Neural progenitor cell (in vitro differentiated cells): ENCODE measurements around the gene C22orf15. TPM values are rescaled to one million over a fixed set of nuclear protein-coding genes. Genes with fewer than 3 reads are reported as not detected.

Experiments used
- DNase-seq: peaks from one replicate; pipeline ENCODE4 v3.0.0-alpha.2; 2016; ENCODE audit warnings: low spot score
- H2AFZ ChIP-seq: fragments of 200-600 bp; sonication (generic); replicated peaks from 2 replicates; pipeline ENCODE4 v1.6.1; 2016; ENCODE audit warnings: antibody characterized with exemption
- H3F3A ChIP-seq: fragments of 200-600 bp; sonication (generic); 2 replicates; pipeline ENCODE4 v1.6.1; 2016; ENCODE audit warnings: antibody characterized with exemption, low read depth
- H3K27ac ChIP-seq: fragments of 200-600 bp; sonication (generic); 2 replicates; pipeline ENCODE4 v1.5.1; 2016; ENCODE audit warnings: mild to moderate bottlenecking
- H3K27me3 ChIP-seq: fragments of 200-600 bp; sonication (generic); 2 replicates; pipeline ENCODE4 v1.6.1; 2016; ENCODE audit warnings: mild to moderate bottlenecking, moderate library complexity
- H3K36me3 ChIP-seq: fragments of 200-600 bp; sonication (generic); 2 replicates; pipeline ENCODE4 v1.5.1; 2016
- H3K4me1 ChIP-seq: fragments of 200-600 bp; sonication (generic); 2 replicates; pipeline ENCODE4 v1.6.1; 2016; ENCODE audit warnings: mixed run types
- H3K4me2 ChIP-seq: fragments of 200-600 bp; sonication (generic); 2 replicates; pipeline ENCODE4 v1.6.1; 2016
- H3K4me3 ChIP-seq: fragments of 200-600 bp; sonication (generic); 2 replicates; pipeline ENCODE4 v1.5.1; 2016
- H3K79me2 ChIP-seq: fragments of 200-600 bp; sonication (generic); 2 replicates; pipeline ENCODE4 v1.6.1; 2016; ENCODE audit warnings: low read depth
- H3K9ac ChIP-seq: fragments of 200-600 bp; sonication (generic); 2 replicates; pipeline ENCODE4 v1.6.1; 2016
- H3K9me3 ChIP-seq: fragments of 200-600 bp; sonication (generic); 2 replicates; pipeline ENCODE4 v1.5.1; 2016; ENCODE audit warnings: low read depth
- H4K20me1 ChIP-seq: fragments of 200-600 bp; sonication (generic); 2 replicates; pipeline ENCODE4 v1.6.1; 2016; ENCODE audit warnings: low read depth
- H3K27ac Mint-ChIP-seq: 3 replicates; pipeline ENCODE4 v1.8.0; 2021; ENCODE audit warnings: mixed read lengths
- H3K27me3 Mint-ChIP-seq: 2 replicates; pipeline ENCODE4 v1.8.0; 2022; ENCODE audit warnings: low read depth, mild to moderate bottlenecking, inconsistent platforms, moderate library complexity, mixed read lengths; ENCODE audit not compliant: insufficient read depth
- H3K36me3 Mint-ChIP-seq: 3 replicates; pipeline ENCODE4 v1.8.0; 2021; ENCODE audit warnings: mixed read lengths
- H3K4me1 Mint-ChIP-seq: 3 replicates; pipeline ENCODE4 v1.8.0; 2021; ENCODE audit warnings: mixed read lengths
- H3K4me3 Mint-ChIP-seq: 3 replicates; pipeline ENCODE4 v1.8.0; 2021; ENCODE audit warnings: mild to moderate bottlenecking, moderate library complexity, mixed read lengths
- H3K9me3 Mint-ChIP-seq: 3 replicates; pipeline ENCODE4 v1.8.0; 2020; ENCODE audit warnings: mixed read lengths
- CTCF ChIP-seq: fragments of 200-600 bp; sonication (generic); IDR thresholded peaks from 2 replicates; pipeline ENCODE4 v1.5.1; 2017; ENCODE audit warnings: antibody characterized with exemption, mild to moderate bottlenecking
- EZH2 ChIP-seq: fragments of 200-600 bp; sonication (generic); IDR thresholded peaks from 2 replicates; pipeline ENCODE4 v1.6.1; 2017; ENCODE audit warnings: antibody characterized with exemption, mild to moderate bottlenecking, moderate library complexity
- EZH2phosphoT487 ChIP-seq: fragments of 200-600 bp; sonication (generic); IDR thresholded peaks from 2 replicates; pipeline ENCODE4 v1.6.1; 2017; ENCODE audit warnings: antibody characterized with exemption
- total RNA-seq: library from RNA; depleted of rRNA; stranded (reverse); fragments of >200 nt; gene quantifications from 2 replicates; pipeline ENCODE4 v1.2.3, GENCODE V29; 2015; ENCODE audit warnings: low replicate concordance

The C22orf15 gene
- total RNA-seq, 1 donor from 2014 or later, result 0.56 TPM

GRCh38 chr22:23752090-23752691 is 10.6 kb upstream of the C22orf15 start:
- H3K4me3 Mint-ChIP-seq, result peak overlapping the region; percentile 87
- no peak for DNase-seq
- peaks cover 2% of the 10 kb centered on the region for H3K27me3 Mint-ChIP-seq
- no peaks in the 10 kb centered on the region for H3K27me3 ChIP-seq
- no peaks in the 10 kb centered on the region for H3K79me2 ChIP-seq
- H3K36me3 ChIP-seq, result no peaks in the 10 kb centered on the region
- peak overlapping the region; percentile 42 for H3K27ac Mint-ChIP-seq
- no peaks in the 10 kb centered on the region for H3K9me3 Mint-ChIP-seq
- no peak overlapping the region for H3K27ac ChIP-seq
- no peaks in the 10 kb centered on the region for H3K36me3 Mint-ChIP-seq
- no peaks in the 10 kb centered on the region for H3K9me3 ChIP-seq
- H3K9ac ChIP-seq, result no peak overlapping the region
- TF ChIP-seq EZH2, result no peak
- no peak for TF ChIP-seq CTCF
- TF ChIP-seq EZH2phosphoT487, result no peak
- H4K20me1 ChIP-seq, result no peaks in the 10 kb centered on the region
- H3K4me1 ChIP-seq, result peaks cover 7% of the 10 kb centered on the region
- H2AFZ ChIP-seq, result no peak overlapping the region
- peak overlapping the region; percentile 87 for H3K4me2 ChIP-seq
- H3K4me3 ChIP-seq, result peak overlapping the region; percentile 88
- peaks cover 15% of the 10 kb centered on the region for H3F3A ChIP-seq
- peaks cover 33% of the 10 kb centered on the region for H3K4me1 Mint-ChIP-seq

GRCh38 chr22:23752750-23753149 is 10.0 kb upstream of the C22orf15 start:
- H3K27me3 Mint-ChIP-seq, result peaks cover 2% of the 10 kb centered on the region
- peaks cover 7% of the 10 kb centered on the region for H3K4me1 ChIP-seq
- no peaks in the 10 kb centered on the region for H3K36me3 Mint-ChIP-seq
- no peak for TF ChIP-seq EZH2phosphoT487
- no peak for TF ChIP-seq EZH2
- no peak for TF ChIP-seq CTCF
- H2AFZ ChIP-seq, result no peak overlapping the region
- no peak for DNase-seq
- H3K9me3 ChIP-seq, result no peaks in the 10 kb centered on the region
- no peaks in the 10 kb centered on the region for H3K36me3 ChIP-seq
- H3K4me3 ChIP-seq, result no peak overlapping the region
- no peak overlapping the region for H3K27ac ChIP-seq
- H3K27ac Mint-ChIP-seq, result no peak overlapping the region
- H3K4me3 Mint-ChIP-seq, result peak overlapping the region; percentile 78
- H3K4me2 ChIP-seq, result no peak overlapping the region
- no peaks in the 10 kb centered on the region for H3K79me2 ChIP-seq
- H3K4me1 Mint-ChIP-seq, result peaks cover 33% of the 10 kb centered on the region
- no peaks in the 10 kb centered on the region for H4K20me1 ChIP-seq
- no peaks in the 10 kb centered on the region for H3K27me3 ChIP-seq
- H3K9me3 Mint-ChIP-seq, result no peaks in the 10 kb centered on the region
- peaks cover 15% of the 10 kb centered on the region for H3F3A ChIP-seq
- no peak overlapping the region for H3K9ac ChIP-seq

GRCh38 chr22:23753385-23753784 is 9.4 kb upstream of the C22orf15 start:
- H3K27me3 Mint-ChIP-seq, result peaks cover 2% of the 10 kb centered on the region
- Histone ChIP-seq H3F3A (peaks cover 18% of the 10 kb centered on the region), H3K4me3 (no peak overlapping the region), H3K4me2 (no peak overlapping the region), H3K27ac (no peak overlapping the region), H3K9me3 (no peaks in the 10 kb centered on the region), H3K36me3 (no peaks in the 10 kb centered on the region), H4K20me1 (no peaks in the 10 kb centered on the region), H3K4me1 (peaks cover 7% of the 10 kb centered on the region), H3K9ac (no peak overlapping the region), H2AFZ (no peak overlapping the region), H3K79me2 (no peaks in the 10 kb centered on the region), H3K27me3 (no peaks in the 10 kb centered on the region)
- no peaks in the 10 kb centered on the region for H3K36me3 Mint-ChIP-seq
- peak overlapping the region; percentile 66 for H3K27ac Mint-ChIP-seq
- no peak for TF ChIP-seq EZH2phosphoT487
- DNase-seq, result no peak
- no peaks in the 10 kb centered on the region for H3K9me3 Mint-ChIP-seq
- no peak overlapping the region for H3K4me3 Mint-ChIP-seq
- peaks cover 33% of the 10 kb centered on the region for H3K4me1 Mint-ChIP-seq

- no peaks in the 10 kb centered on the region for H3K36me3 ChIP-seq
- H3F3A ChIP-seq, result peaks cover 18% of the 10 kb centered on the region
- Mint-ChIP-seq H3K36me3 (no peaks in the 10 kb centered on the region), H3K27ac (peak within 1 kb of the TSS; percentile 66), H3K9me3 (no peaks in the 10 kb centered on the region), H3K4me3 (no peak within 1 kb of the TSS), H3K27me3 (peaks cover 2% of the 10 kb centered on the region), H3K4me1 (peaks cover 33% of the 10 kb centered on the region)
- H3K27ac ChIP-seq, result no peak within 1 kb of the TSS
- H3K4me3 ChIP-seq, result no peak within 1 kb of the TSS
- H3K4me1 ChIP-seq, result peaks cover 7% of the 10 kb centered on the region
- no peaks in the 10 kb centered on the region for H3K9me3 ChIP-seq
- no peak within 1 kb of the TSS for H3K9ac ChIP-seq
- H2AFZ ChIP-seq, result no peak within 1 kb of the TSS
- no peaks in the 10 kb centered on the region for H3K79me2 ChIP-seq
- no peak within 1 kb of the TSS for H3K4me2 ChIP-seq
- H3K27me3 ChIP-seq, result no peaks in the 10 kb centered on the region
- TF ChIP-seq CTCF, result no peak
- TF ChIP-seq EZH2, result no peak
- TF ChIP-seq EZH2phosphoT487, result no peak
- no peaks in the 10 kb centered on the region for H4K20me1 ChIP-seq
- no peak for DNase-seq
These were observed 8.4 kb upstream of the C22orf15 start, which contains the start of gene VPREB3 for GRCh38 chr22:23754220-23754919. VPREB3 (minus strand) TSS chr22:23754425; CDS start chr22:23754363, 62 bp downstream.
